SU-DHL-6 (cell line): ENCODE measurements around the gene SYT15.
A peak's percentile ranks its signal among the peaks of the same experiment; 100 is the strongest.

Source experiments
- H2AFZ ChIP-seq: fragments of 200-600 bp; sonication (generic); 2 replicates; pipeline ENCODE4 v1.6.1; 2014; ENCODE audit warnings: low read depth, mild to moderate bottlenecking, moderate library complexity, mixed read lengths, antibody characterized with exemption, low read length; ENCODE audit not compliant: severe bottlenecking
- H3F3A ChIP-seq: fragments of 200-600 bp; shearing (Covaris generic); 2 replicates; pipeline ENCODE4 v1.6.0; 2016; ENCODE audit warnings: antibody characterized with exemption, mild to moderate bottlenecking; ENCODE audit not compliant: insufficient read depth
- H3K27ac ChIP-seq: fragments of 200-600 bp; sonication (generic); 2 replicates; pipeline ENCODE4 v1.5.1; 2016; ENCODE audit warnings: low read depth, mild to moderate bottlenecking, low read length, moderate library complexity, mixed read lengths
- H3K27me3 ChIP-seq: fragments of 200-600 bp; sonication (generic), shearing (Covaris generic); 2 replicates; pipeline ENCODE4 v1.6.0; 2014; ENCODE audit warnings: mild to moderate bottlenecking, low read length
- H3K36me3 ChIP-seq: fragments of 200-600 bp; sonication (generic); 2 replicates; pipeline ENCODE4 v1.6.1; 2014; ENCODE audit warnings: mild to moderate bottlenecking, low read length, mixed read lengths
- H3K4me2 ChIP-seq: fragments of 300-600, 200-600 bp; shearing (Covaris generic), sonication (generic); 2 replicates; pipeline ENCODE4 v1.6.0; 2014; ENCODE audit warnings: low read length, low read depth, mild to moderate bottlenecking; ENCODE audit not compliant: poor library complexity, severe bottlenecking
- H3K4me3 ChIP-seq: fragments of 200-600 bp; sonication (generic); 2 replicates; pipeline ENCODE4 v1.5.1; 2014; ENCODE audit warnings: antibody characterized with exemption, low read length, mild to moderate bottlenecking, mixed read lengths; ENCODE audit not compliant: insufficient read depth, poor library complexity, severe bottlenecking
- H3K79me2 ChIP-seq: fragments of 200-600 bp; sonication (generic); 2 replicates; pipeline ENCODE4 v1.6.1; 2014; ENCODE audit warnings: mild to moderate bottlenecking, low read length, moderate library complexity; ENCODE audit not compliant: insufficient read depth
- H3K9ac ChIP-seq: fragments of 200-600 bp; sonication (generic); 2 replicates; pipeline ENCODE4 v1.7.0; 2014; ENCODE audit warnings: mild to moderate bottlenecking, low read length
- H3K9me2 ChIP-seq: fragments of 200-600 bp; sonication (generic); replicated peaks from 2 replicates; pipeline ENCODE4 v1.6.1; 2014; ENCODE audit warnings: low read length; ENCODE audit not compliant: insufficient read depth
- H3K9me3 ChIP-seq: fragments of 200-600 bp; sonication (generic); 2 replicates; pipeline ENCODE4 v1.6.1; 2014; ENCODE audit warnings: low read length, mixed read lengths; ENCODE audit not compliant: insufficient read depth
- H4K20me1 ChIP-seq: fragments of 200-600 bp; sonication (generic); 2 replicates; pipeline ENCODE4 v1.6.1; 2014; ENCODE audit warnings: low read depth, mild to moderate bottlenecking, antibody characterized with exemption, low read length, moderate library complexity, mixed read lengths
- EZH2phosphoT487 ChIP-seq: fragments of 200-600 bp; sonication (generic), shearing (Covaris generic); conservative IDR thresholded peaks from 2 replicates; pipeline ENCODE4 v1.6.1; 2018; ENCODE audit warnings: mild to moderate bottlenecking, antibody characterized with exemption, low read length, moderate library complexity, mixed read lengths
- TF ChIP-seq, protein P1 (sequence below): fragments of 200-600 bp; sonication (generic); IDR thresholded peaks from one replicate; pipeline ENCODE4 v1.5.1; 2017; ENCODE audit warnings: antibody characterized with exemption, mild to moderate bottlenecking, low read length, moderate library complexity; ENCODE audit not compliant: insufficient read depth, poor library complexity, severe bottlenecking

SYT15 gene

DNA sequence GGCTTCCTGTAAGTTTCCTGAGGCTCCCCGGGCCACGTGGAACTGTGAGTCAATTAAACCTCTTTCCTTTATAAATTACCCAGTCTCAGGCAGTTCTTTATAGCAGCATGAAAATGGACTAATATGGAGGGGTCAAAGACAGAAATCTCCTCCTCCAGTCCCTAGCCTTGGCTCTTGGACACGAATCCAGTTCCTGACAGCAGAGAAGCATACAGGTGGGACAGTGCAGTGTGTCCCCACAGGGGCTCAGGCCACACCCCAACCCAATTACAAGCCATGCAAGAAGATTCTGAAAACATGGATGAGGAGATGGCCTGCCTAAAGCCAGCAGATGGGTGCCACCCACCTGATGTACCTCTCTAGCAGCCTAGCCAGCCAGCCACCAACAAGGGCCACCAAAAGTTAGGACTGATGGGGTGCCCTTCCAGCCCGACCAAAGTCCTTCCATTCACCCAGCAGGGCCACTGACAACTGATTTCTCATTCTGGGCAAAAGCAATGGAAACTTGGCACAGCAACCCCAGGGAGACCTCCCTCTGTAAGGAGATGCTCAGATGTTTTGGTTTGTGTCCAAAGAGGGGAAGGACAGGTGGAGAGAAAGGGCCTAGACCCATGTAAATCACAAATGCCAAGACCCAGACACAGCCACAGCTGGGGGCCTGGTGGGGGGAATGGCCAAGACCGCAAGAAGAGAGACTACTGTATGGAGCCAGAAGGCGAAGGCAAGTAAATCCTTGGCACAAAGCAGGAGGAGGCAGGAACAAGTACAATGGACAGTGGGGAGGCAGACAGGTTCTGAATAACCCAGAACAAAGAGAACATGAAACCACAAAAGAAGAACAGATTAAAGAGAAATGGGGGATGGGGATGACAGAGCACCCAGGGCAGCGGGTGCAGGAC is 36.1 kb upstream of the SYT15 start:
- TF ChIP-seq, protein P1, sequence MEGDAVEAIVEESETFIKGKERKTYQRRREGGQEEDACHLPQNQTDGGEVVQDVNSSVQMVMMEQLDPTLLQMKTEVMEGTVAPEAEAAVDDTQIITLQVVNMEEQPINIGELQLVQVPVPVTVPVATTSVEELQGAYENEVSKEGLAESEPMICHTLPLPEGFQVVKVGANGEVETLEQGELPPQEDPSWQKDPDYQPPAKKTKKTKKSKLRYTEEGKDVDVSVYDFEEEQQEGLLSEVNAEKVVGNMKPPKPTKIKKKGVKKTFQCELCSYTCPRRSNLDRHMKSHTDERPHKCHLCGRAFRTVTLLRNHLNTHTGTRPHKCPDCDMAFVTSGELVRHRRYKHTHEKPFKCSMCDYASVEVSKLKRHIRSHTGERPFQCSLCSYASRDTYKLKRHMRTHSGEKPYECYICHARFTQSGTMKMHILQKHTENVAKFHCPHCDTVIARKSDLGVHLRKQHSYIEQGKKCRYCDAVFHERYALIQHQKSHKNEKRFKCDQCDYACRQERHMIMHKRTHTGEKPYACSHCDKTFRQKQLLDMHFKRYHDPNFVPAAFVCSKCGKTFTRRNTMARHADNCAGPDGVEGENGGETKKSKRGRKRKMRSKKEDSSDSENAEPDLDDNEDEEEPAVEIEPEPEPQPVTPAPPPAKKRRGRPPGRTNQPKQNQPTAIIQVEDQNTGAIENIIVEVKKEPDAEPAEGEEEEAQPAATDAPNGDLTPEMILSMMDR = no peak
- TF ChIP-seq EZH2phosphoT487 = no peak

DNA sequence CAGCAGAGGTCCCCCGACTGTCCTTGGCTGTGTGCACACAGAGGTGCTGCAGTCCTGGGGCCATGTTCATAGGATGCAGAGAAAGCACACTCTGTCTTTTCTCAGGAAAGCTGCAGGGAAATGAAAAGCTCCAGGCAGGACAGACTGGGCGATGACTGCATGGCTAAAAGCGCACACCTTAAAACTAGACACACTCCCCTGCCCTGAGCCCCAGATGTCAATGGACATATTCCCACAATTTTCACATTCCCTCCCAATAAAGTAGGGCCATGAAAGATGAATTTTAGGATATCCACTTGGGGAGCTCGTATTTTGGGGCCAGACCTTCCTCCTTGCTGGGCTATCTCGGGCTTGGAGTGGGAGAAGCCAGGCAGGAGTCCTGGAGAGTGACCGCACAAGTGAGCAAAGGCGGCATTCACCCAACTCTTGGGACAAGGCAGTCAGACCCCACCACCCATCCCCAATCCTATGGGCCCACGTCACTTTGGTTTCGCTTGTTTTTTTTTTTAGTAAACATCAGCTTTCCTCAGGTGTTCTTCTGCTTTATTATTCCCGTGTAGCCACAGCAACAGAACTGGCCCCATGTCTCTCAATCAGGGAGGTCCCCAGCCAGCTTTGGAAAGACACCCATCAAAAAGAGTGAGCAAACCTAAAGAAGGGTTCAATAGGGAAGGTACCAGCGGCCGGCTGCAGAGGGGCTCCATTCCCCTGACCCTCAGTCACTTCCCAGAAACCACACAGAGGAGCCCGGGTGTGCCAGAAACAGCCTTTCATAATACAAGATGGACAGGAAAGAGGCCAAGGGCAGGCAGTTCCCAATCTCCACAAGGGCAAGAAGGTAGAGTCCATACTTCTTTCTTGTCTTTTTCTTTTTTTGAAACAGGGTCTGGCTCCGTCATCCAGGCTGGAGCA is 35.2 kb upstream of the SYT15 start:
- TF ChIP-seq, protein P1 = no peak
- TF ChIP-seq EZH2phosphoT487 = no peak
- H2AFZ ChIP-seq = no peak overlapping the region
- H3K9me3 ChIP-seq = no peaks in the 10 kb centered on the region
- no peaks in the 10 kb centered on the region for H4K20me1 ChIP-seq
- no peak overlapping the region for H3K9ac ChIP-seq
- H3K9me2 ChIP-seq = no peaks in the 10 kb centered on the region
- no peaks in the 10 kb centered on the region for H3K36me3 ChIP-seq
- H3K27me3 ChIP-seq = no peaks in the 10 kb centered on the region
- no peaks in the 10 kb centered on the region for H3K79me2 ChIP-seq
- no peak overlapping the region for H3K4me2 ChIP-seq
- H3K4me3 ChIP-seq = no peak overlapping the region
- no peaks in the 10 kb centered on the region for H3F3A ChIP-seq
- no peak overlapping the region for H3K27ac ChIP-seq

More for the DNA sequence above, 36.1 kb upstream of the SYT15 start:
- no peak overlapping the region for H3K27ac ChIP-seq
- H3K4me3 ChIP-seq = no peak overlapping the region
- no peaks in the 10 kb centered on the region for H3F3A ChIP-seq
- H3K9ac ChIP-seq = no peak overlapping the region
- no peak overlapping the region for H2AFZ ChIP-seq
- H3K4me2 ChIP-seq = no peak overlapping the region
- H3K9me2 ChIP-seq = no peaks in the 10 kb centered on the region
- no peaks in the 10 kb centered on the region for H3K36me3 ChIP-seq
- H3K27me3 ChIP-seq = 0 out of 2 replicates have a peak, but pooled peaks cover 3% of the 10 kb centered on the region
- H3K79me2 ChIP-seq = no peaks in the 10 kb centered on the region
- H4K20me1 ChIP-seq = no peaks in the 10 kb centered on the region
- no peaks in the 10 kb centered on the region for H3K9me3 ChIP-seq

DNA sequence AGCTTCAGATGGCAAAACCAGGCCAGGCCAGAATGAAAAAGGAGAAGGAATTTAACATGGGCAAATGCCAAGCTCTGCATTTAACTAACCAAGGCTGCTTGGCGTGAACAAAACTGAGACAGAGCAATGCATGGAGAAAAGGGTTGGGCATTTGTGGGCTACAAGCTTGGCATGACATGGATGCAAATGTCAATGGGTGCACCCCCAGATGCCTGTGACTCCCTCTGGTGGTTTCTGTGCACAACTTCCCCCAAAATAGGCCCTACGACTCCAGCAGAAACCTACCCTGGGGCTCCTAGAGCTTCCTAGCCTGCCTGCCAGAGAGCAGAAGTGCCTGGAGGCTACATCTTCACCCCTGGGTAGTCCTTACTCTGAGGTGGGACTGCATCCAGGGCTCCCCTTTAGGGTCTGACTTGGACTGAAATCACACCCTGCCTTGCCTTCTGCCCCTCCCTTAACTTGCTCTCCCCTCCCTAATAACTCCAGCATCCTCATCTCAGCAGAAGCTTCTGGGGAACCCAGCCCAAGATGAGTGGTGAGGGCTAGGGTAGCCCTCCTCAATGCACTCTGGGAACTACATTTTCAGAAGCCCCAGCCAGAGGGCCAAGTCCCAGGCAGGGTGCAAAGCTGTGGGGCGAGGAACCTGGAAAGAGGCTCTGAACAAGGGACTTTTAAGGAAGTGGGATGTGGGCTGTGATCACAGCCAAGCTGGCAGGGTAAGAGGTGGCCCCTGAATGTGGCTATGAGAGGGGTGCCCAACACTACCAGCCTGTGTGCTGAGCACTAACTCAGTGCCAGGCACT is 33.7 kb upstream of the SYT15 start:
- H3K9me3 ChIP-seq = no peaks in the 10 kb centered on the region
- no peaks in the 10 kb centered on the region for H3F3A ChIP-seq
- H3K79me2 ChIP-seq = no peaks in the 10 kb centered on the region
- no peaks in the 10 kb centered on the region for H3K9me2 ChIP-seq
- H3K4me3 ChIP-seq = no peak overlapping the region
- TF ChIP-seq, protein P1 = peak; percentile 38
- TF ChIP-seq EZH2phosphoT487 = no peak
- no peak overlapping the region for H3K27ac ChIP-seq
- H3K27me3 ChIP-seq = no peaks in the 10 kb centered on the region
- H2AFZ ChIP-seq = no peak overlapping the region
- no peak overlapping the region for H3K4me2 ChIP-seq
- no peak overlapping the region for H3K9ac ChIP-seq
- no peaks in the 10 kb centered on the region for H4K20me1 ChIP-seq
- no peaks in the 10 kb centered on the region for H3K36me3 ChIP-seq
